ENCODE results near the gene TMCO2. TPM values are rescaled to one million over a fixed set of nuclear protein-coding genes. Genes with fewer than 3 reads are reported as not detected.

Gene TMCO2
- not detected in 2 replicates for total RNA-seq

GRCh38 chr1:40247655-40248054 is at the start of gene TMCO2:
Gene TMCO2, plus strand, starts transcription at chr1:40247937. Its CDS starts 57 bp downstream, at chr1:40247994.
- H3K27ac ChIP-seq (ENCODE audit: low read depth, low read length) = no peak within 1 kb of the TSS
- H3K36me3 ChIP-seq (ENCODE audit: insufficient read depth, low read length) = no peaks in the 10 kb centered on the region
- no peaks in the 10 kb centered on the region for H3K9me3 ChIP-seq (ENCODE audit: low read depth, low read length)
- no peak within 1 kb of the TSS for H3K4me3 ChIP-seq (ENCODE audit: insufficient read depth, low read length)
- no peak for DNase-seq (ENCODE audit: insufficient read length, low spot score, missing footprints)
- peaks cover 14% of the 10 kb centered on the region for H3K4me1 ChIP-seq (ENCODE audit: insufficient read depth, low read length)
- H3K4me2 ChIP-seq (ENCODE audit: insufficient read depth, low read length) = no peak within 1 kb of the TSS
- no peak within 1 kb of the TSS for H2AFZ ChIP-seq (ENCODE audit: low read length)
- H3K27me3 ChIP-seq (ENCODE audit: insufficient read depth, low read length) = no peaks in the 10 kb centered on the region
- H4K20me1 ChIP-seq (ENCODE audit: insufficient read depth, low read length) = no peaks in the 10 kb centered on the region
- no peaks in the 10 kb centered on the region for H3K79me2 ChIP-seq (ENCODE audit: insufficient read depth, low read length)
- TF ChIP-seq CTCF (IDR thresholded peaks at IDR 0.05; ENCODE audit: extremely low read depth, low read depth, low read length) = no peak

GRCh38 chr1:40199126-40199525 is 48.6 kb upstream of the TMCO2 start:
- no peaks in the 10 kb centered on the region for H3K4me1 ChIP-seq (ENCODE audit: insufficient read depth, low read length)
- no peak overlapping the region for H3K27ac ChIP-seq (ENCODE audit: low read depth, low read length)
- no peak overlapping the region for H2AFZ ChIP-seq (ENCODE audit: low read length)
- no peak for TF ChIP-seq CTCF (IDR thresholded peaks at IDR 0.05; ENCODE audit: extremely low read depth, low read depth, low read length)
- H3K4me3 ChIP-seq (ENCODE audit: insufficient read depth, low read length) = no peak overlapping the region
- peaks cover 8% of the 10 kb centered on the region for H3K79me2 ChIP-seq (ENCODE audit: insufficient read depth, low read length)
- no peaks in the 10 kb centered on the region for H3K9me3 ChIP-seq (ENCODE audit: low read depth, low read length)
- no peaks in the 10 kb centered on the region for H4K20me1 ChIP-seq (ENCODE audit: insufficient read depth, low read length)
- no peaks in the 10 kb centered on the region for H3K27me3 ChIP-seq (ENCODE audit: insufficient read depth, low read length)
- peak; percentile 65 for DNase-seq (ENCODE audit: insufficient read length, low spot score, missing footprints)
- no peaks in the 10 kb centered on the region for H3K36me3 ChIP-seq (ENCODE audit: insufficient read depth, low read length)
- no peak overlapping the region for H3K4me2 ChIP-seq (ENCODE audit: insufficient read depth, low read length)

- Histone ChIP-seq H3K36me3 (ENCODE audit: insufficient read depth, low read length) (no peaks in the 10 kb centered on the region), H2AFZ (ENCODE audit: low read length) (no peak overlapping the region), H3K4me2 (ENCODE audit: insufficient read depth, low read length) (no peak overlapping the region), H3K27me3 (ENCODE audit: insufficient read depth, low read length) (no peaks in the 10 kb centered on the region), H4K20me1 (ENCODE audit: insufficient read depth, low read length) (no peaks in the 10 kb centered on the region), H3K79me2 (ENCODE audit: insufficient read depth, low read length) (peaks cover 17% of the 10 kb centered on the region), H3K4me3 (ENCODE audit: insufficient read depth, low read length) (no peak overlapping the region), H3K9me3 (ENCODE audit: low read depth, low read length) (no peaks in the 10 kb centered on the region), H3K27ac (ENCODE audit: low read depth, low read length) (no peak overlapping the region), H3K4me1 (ENCODE audit: insufficient read depth, low read length) (no peaks in the 10 kb centered on the region)
- no peak for TF ChIP-seq CTCF (IDR thresholded peaks at IDR 0.05; ENCODE audit: extremely low read depth, low read depth, low read length)
- DNase-seq (ENCODE audit: insufficient read length, low spot score, missing footprints) = no peak
These were observed 42.9 kb upstream of the TMCO2 start for GRCh38 chr1:40204856-40205255.

GRCh38 chr1:40210511-40211204 is 37.1 kb upstream of the TMCO2 start:
- H3K36me3 ChIP-seq (ENCODE audit: insufficient read depth, low read length) = peaks cover 3% of the 10 kb centered on the region
- DNase-seq (ENCODE audit: insufficient read length, low spot score, missing footprints) = no peak
- TF ChIP-seq CTCF (IDR thresholded peaks at IDR 0.05; ENCODE audit: extremely low read depth, low read depth, low read length) = no peak
- no peak overlapping the region for H3K27ac ChIP-seq (ENCODE audit: low read depth, low read length)
- H3K9me3 ChIP-seq (ENCODE audit: low read depth, low read length) = no peaks in the 10 kb centered on the region
- H3K27me3 ChIP-seq (ENCODE audit: insufficient read depth, low read length) = no peaks in the 10 kb centered on the region
- no peaks in the 10 kb centered on the region for H4K20me1 ChIP-seq (ENCODE audit: insufficient read depth, low read length)
- H3K4me2 ChIP-seq (ENCODE audit: insufficient read depth, low read length) = no peak overlapping the region
- H3K4me3 ChIP-seq (ENCODE audit: insufficient read depth, low read length) = no peak overlapping the region
- no peaks in the 10 kb centered on the region for H3K4me1 ChIP-seq (ENCODE audit: insufficient read depth, low read length)
- H3K79me2 ChIP-seq (ENCODE audit: insufficient read depth, low read length) = peaks cover 20% of the 10 kb centered on the region
- no peak overlapping the region for H2AFZ ChIP-seq (ENCODE audit: low read length)

All from osteoblast (primary cell).